CD4-positive, alpha-beta T cell treated with Interleukin-4 for 1 hour (primary cell): ENCODE results near the gene TGIF2.
"Not testable (repeated sequence)": the region's sequence is repeated elsewhere in the genome, so short reads cannot be mapped to it uniquely, and the experiment has no call there.

Experiments
- DNase-seq, 2 donors: peaks; one replicate each; pipeline ENCODE4 v3.0.0-alpha.2; 2020 to 2022

Gene TGIF2

GRCh38 chr20:36620917-36621316, 47.5 kb downstream of the TGIF2 start:
- no peak for DNase-seq

- no peak for DNase-seq
These were observed 50.0 kb downstream of the TGIF2 start for GRCh38 chr20:36623444-36623843.

DNA sequence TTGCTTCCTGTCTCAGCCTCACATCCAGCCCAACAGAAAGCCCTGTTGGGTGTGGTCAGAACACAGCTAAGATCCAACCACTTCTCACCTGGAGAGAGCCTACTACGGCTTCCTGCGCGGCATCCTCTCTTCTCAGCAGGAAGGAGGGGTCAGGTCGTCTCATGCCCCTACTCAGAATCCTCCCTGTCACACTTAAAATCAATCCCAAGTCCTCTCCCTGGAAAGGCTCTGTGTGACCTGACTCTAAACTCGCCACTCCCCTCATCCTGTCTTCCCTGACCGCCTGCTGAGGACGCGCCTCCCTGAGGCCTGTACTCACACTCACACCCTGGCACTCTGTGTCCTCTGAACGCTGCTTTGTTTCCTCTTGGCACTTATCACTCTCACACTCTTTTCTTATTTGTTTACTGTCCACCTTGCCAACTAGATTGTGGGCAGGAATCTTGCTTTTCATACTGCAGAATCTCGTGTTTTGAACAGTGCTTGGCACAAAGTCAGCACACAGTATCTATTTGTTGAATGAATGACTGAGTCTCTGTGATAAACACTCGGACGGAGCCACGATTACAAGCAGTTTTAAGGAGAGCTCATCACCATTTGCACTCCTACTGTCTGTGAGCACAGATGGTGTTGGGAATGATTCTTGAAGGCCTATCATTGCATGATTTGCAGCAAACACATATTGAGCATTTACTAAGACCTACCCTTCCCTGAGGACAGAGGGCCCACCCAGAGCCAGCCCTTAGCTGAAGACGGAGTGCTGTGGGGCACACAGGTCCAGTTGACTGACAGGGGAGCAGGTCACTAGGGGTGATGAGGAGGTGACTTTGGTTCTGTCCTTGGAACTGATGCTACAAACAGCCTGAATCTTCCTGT, 50.9 kb downstream of the TGIF2 start:
- no peak for DNase-seq

GRCh38 chr20:36624944-36625324, 51.5 kb downstream of the TGIF2 start:
- no peak for DNase-seq

DNA sequence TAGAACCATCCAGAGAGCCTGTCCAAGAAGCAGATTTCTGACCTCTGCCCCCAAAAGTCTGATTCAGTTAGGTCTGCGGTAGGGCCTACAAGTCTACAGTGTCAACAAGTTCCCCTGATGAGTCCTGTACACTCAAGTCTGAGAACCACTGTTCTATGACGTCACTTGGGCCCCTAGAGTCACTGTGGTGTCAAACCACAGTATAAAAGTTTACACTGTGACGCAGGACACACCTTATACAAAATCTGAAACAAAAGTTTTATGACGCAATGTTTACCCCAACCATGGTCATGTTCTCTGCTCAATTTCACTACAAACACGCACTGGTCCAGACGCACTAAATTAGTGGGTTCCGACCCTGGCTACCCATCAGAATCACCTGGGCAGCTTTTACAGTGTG, 54.7 kb downstream of the TGIF2 start:
- DNase-seq, result peak; percentile 48 to 57

DNA sequence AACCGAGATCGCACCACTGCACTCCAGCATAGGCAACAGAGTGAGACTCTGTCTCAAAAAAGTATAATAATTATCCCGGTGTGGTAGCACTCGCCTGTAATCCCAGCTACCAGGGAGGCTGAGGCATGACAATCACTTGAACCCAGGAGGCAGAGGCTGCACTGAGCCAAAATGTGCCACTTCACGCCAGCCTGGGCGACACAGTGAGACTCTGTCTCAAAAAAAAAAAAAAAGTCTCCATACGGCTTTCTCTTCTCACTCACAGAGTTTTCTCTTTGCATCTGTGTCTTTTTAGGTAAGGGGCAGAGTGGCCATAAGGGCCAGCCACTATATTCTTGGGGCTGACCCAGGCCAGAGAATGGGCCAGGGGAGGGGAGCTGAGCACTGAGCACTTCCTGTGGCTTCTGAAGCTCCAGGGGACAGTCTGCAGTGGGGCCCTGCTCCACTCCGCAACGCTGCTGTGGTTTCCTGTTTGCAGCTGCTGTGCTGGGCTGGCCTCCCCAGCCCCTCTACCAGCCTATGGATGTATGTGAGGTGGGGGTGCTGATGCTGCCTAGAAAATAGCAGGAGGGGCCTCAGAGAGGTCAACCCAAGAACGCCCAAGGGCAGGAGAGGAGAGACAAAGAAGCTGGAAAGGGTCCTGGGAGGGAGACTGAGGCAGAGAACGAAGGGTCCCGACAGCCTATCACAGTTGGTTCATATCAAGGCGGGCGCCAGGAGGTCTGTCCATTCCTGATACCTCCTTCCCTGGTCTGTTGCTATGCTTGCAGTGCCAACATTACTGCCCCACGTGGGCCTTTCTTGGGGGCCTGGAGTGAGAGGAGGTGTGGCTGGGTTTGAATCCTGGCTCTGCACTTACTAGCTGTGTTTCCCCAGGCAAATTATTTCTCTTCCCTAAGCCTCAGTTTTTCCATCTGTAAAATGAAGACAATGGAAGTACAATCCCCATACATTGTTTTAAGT, 56.6 kb downstream of the TGIF2 start:
- peak; percentile 47 to 52 for DNase-seq

DNA sequence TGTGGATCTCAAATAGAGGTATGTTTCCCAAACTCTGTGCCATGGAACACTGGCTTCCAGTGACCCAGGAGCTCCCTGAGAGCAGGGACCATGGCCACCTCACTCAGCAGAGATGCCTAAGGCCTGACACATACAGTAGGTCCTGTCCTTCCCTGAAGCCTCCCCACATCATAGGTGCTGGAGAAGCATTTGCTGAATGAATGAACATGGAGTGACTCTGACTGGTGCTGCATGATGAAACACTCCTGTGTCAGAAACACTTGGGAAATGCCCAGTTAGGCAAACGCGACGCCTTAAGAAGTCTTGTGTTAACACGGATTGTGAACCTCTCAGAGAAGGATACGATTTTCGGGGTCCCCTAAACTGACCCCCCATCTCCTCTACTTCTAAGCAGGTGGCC, 58.2 kb downstream of the TGIF2 start:
- no peak for DNase-seq

DNA sequence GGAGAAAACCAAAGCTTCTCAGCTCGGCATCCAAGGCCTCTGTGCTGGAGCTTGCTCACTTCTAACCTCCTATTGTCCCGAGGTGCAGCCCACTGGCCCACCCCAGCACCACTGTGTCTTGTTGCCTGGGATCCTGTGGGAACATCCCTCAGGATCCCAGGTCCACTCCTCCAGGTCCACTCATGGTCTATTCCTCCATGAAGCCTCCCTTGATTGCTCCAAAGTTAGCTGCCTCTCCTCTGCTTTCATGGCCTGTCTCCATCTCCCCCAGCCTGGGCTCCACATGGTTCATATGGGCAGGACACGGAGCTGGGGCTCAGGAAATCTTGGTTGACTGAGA, 58.7 kb downstream of the TGIF2 start:
- DNase-seq, result no peak

DNA sequence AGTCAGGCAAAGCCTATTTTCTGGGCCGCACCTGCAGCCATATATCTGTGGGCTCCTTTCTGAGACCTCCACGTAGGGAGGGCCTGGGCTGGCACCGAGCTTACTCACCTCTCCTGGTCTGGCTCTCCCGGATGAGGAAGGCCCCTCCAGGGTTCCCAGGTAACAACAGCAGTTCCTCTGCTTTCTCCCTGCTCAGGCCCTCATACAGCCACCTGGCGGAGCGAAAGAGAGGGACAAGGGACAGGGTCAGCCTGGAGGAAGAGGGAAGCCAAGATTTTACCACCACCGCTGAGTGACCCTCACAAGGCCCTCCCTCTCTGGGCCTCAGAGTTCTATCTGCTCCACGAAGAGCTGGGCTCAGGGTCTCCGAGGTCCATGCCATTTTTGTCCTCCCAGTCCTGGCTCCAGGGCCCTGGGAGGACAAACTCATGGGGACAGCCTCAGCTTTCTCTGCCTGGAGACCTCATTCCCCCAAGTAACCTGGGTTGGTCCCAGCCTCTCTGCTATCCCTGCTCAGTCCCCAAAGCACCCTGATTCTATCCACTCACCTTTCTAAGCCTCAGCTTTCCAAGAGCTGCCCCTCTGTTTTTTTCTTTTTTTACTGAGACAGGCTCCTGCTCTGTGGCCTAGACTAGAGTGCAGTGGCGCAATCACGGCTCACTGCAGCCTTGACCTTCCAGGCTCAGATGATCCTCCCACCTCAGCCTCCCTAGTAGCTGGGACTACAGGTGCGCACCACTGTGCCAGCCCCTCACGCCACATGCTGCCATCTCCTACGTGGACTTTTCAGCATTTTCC, 59.3 kb downstream of the TGIF2 start:
- DNase-seq, result no peak

- DNase-seq, result no peak
These were observed 59.9 kb downstream of the TGIF2 start for GRCh38 chr20:36633285-36633772.

- no peak for DNase-seq
These were observed 60.9 kb downstream of the TGIF2 start for GRCh38 chr20:36634342-36634741.

DNA sequence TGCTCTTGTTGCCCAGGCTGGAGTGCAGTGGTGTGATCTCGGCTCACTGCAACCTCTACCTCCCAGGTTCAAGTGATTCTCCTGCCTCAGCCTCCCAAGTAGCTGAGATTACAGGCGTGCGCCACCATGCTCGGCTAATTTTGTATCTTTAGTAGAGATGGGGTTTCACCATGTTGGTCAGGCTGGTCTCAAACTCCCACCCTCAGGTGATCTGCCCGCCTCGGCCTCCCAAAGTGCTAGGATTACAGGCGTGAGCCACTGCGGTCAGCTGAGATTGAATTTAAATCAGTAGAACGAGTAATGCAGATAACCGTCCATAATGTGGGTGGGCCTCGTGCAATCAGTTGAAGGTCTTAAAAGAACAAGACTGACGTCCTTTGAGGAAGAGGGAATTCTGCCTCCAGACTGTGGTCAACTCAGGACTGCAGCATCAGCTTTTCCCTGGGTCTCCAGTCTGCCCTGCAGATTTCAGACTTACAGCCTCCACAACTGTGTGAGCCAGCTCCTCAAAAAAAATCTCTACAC, 65.5 kb downstream of the TGIF2 start:
- DNase-seq, result not testable (repeated sequence)

GRCh38 chr20:36641506-36641843, 68.1 kb downstream of the TGIF2 start:
- no peak for DNase-seq

DNA sequence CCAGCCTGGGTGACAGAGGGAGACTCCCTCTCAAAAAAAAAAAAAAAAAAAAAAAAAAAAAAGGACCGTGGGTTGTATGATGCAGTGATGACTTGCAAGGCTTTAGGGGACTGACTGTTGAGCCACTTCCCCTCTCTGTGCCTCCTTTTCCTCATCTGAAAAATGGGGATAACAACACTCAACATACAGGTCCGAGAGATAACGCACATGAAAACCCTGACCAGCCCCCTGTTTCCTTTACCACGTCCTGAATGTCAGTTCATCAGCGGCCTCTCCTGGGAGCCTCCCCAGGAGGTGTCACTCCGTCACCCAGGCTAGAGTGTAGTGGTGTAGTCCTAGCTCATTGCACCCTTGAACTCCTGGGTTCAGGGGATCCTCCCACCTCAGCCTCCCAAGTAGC, 68.7 kb downstream of the TGIF2 start:
- no peak for DNase-seq
